Measurements from ENCODE around the gene LRRC28. TPM values are rescaled to one million over a fixed set of nuclear protein-coding genes. Genes with fewer than 3 reads are reported as not detected.

LRRC28 gene
- total RNA-seq, 1 experiment from 2014 or later: 21.4 TPM

- intact Hi-C loops (cut with micrococcal nuclease): no loop called here
- Histone ChIP-seq H3K4me2 (ENCODE audit: low read length) (no peak overlapping the region), H3K9me2 (ENCODE audit: insufficient read depth) (no peaks in the 10 kb centered on the region), H3K79me2 (ENCODE audit: insufficient read depth, low read length) (peaks cover 2% of the 10 kb centered on the region), H4K20me1 (ENCODE audit: insufficient read depth) (no peaks in the 10 kb centered on the region), H3K36me3 (ENCODE audit: control insufficient read depth in 1 of 2, insufficient read depth in 2 of 2, low read length in 2 of 2) (no peaks in the 10 kb centered on the region), H3K9me3 (ENCODE audit: control insufficient read depth in 1 of 2, insufficient read depth in 1 of 2, low read depth in 1 of 2, low read length in 2 of 2) (no peaks in the 10 kb centered on the region), H3K27ac (ENCODE audit: low read depth, low read length) (no peak overlapping the region), H2AFZ (ENCODE audit: low read depth, low read length, poor library complexity, severe bottlenecking) (no peak overlapping the region), H3K4me3 (replicated peaks in 1 of 2; ENCODE audit: low read depth in 1 of 2, low read length in 2 of 2) (no peak overlapping the region), H3K9ac (ENCODE audit: low read length) (no peak overlapping the region), H3K27me3 (ENCODE audit: insufficient read depth, low read length) (no peaks in the 10 kb centered on the region), H3K4me1 (ENCODE audit: control insufficient read depth in 1 of 2, insufficient read depth in 2 of 2, low read length in 2 of 2) (peaks cover 0 to 9% of the 10 kb centered on the region in 2 experiments; a peak in 2 of 4 replicates)
- DNase-seq (ENCODE audit: low read depth, low spot score): no peak
- CTCF ChIA-PET: no interaction called here
- ATAC-seq: no peak
- POLR2A ChIA-PET: no interaction called here
- no TSS peak for BruUV-seq (replicated peaks)
- no peak for TF ChIP-seq EGR1 (IDR thresholded peaks at IDR 0.05; ENCODE audit: low read depth)
- TF ChIP-seq TCF7L2 (IDR thresholded peaks at IDR 0.05; ENCODE audit: borderline replicate concordance, extremely low read depth, insufficient read depth, insufficient read length): no peak
- RAD21 ChIA-PET (ENCODE audit: low non-redundant PET in 1 of 2, low total read pairs in 2 of 2, uncharacterized antibody in 2 of 2, unreplicated experiment in 2 of 2): no interaction called here
These were observed 9.5 kb upstream of the LRRC28 start for GRCh38 chr15:99241752-99242151.

DNA sequence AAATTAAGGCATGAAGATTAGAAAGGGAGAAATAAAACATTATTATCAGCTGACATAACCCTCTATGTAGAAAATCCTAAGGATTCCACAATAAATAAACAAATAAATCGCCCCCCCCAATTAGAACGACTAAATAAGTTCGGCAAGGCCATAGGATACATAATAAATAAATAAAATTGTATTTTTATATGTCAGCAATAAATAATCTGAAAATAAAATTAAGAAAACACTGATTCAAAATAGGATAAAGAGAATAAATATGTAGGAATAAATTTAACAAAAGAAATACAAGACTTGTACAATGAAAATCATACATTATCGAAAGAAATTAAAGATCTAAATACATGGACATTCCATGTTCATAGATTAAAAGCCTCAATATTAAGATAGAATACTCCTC is 7.0 kb upstream of the LRRC28 start:
- Histone ChIP-seq H3K9ac (ENCODE audit: low read length) (no peak overlapping the region), H3K27me3 (ENCODE audit: insufficient read depth, low read length) (no peaks in the 10 kb centered on the region), H3K4me1 (ENCODE audit: control insufficient read depth in 1 of 2, insufficient read depth in 2 of 2, low read length in 2 of 2) (peaks cover 6 to 15% of the 10 kb centered on the region in 2 experiments; a peak in 3 of 4 replicates), H3K27ac (ENCODE audit: low read depth, low read length) (no peak overlapping the region), H2AFZ (ENCODE audit: low read depth, low read length, poor library complexity, severe bottlenecking) (no peak overlapping the region), H3K9me2 (ENCODE audit: insufficient read depth) (no peaks in the 10 kb centered on the region), H3K36me3 (ENCODE audit: control insufficient read depth in 1 of 2, insufficient read depth in 2 of 2, low read length in 2 of 2) (no peaks in the 10 kb centered on the region), H3K4me2 (ENCODE audit: low read length) (no peak overlapping the region), H4K20me1 (ENCODE audit: insufficient read depth) (no peaks in the 10 kb centered on the region), H3K4me3 (replicated peaks in 1 of 2; ENCODE audit: low read depth in 1 of 2, low read length in 2 of 2) (no peak overlapping the region), H3K79me2 (ENCODE audit: insufficient read depth, low read length) (peaks cover 16% of the 10 kb centered on the region), H3K9me3 (ENCODE audit: control insufficient read depth in 1 of 2, insufficient read depth in 1 of 2, low read depth in 1 of 2, low read length in 2 of 2) (no peaks in the 10 kb centered on the region)
- CTCF ChIA-PET: no interaction called here
- ATAC-seq: no peak
- TF ChIP-seq ATF3 (IDR thresholded peaks at IDR 0.05) (no peak), ZNF274 (IDR thresholded peaks at IDR 0.05; ENCODE audit: low read depth, low read length) (no peak), POLR2AphosphoS5 (IDR thresholded peaks at IDR 0.05; ENCODE audit: low read depth, low read length) (no peak), EZH2phosphoT487 (IDR thresholded peaks at IDR 0.05; ENCODE audit: borderline replicate concordance) (no peak), ELF1 (IDR thresholded peaks at IDR 0.05; ENCODE audit: borderline replicate concordance, low read depth) (no peak), SIN3A (IDR thresholded peaks at IDR 0.05; ENCODE audit: low read depth) (no peak), JUND (IDR thresholded peaks at IDR 0.05) (no peak), RAD21 (IDR thresholded peaks at IDR 0.05; ENCODE audit: low read depth) (no peak), POLR2A (IDR thresholded peaks at IDR 0.05; ENCODE audit: borderline replicate concordance, extremely low read depth, insufficient read depth, insufficient read length) (no peak), SRF (IDR thresholded peaks at IDR 0.05; ENCODE audit: low read depth) (no peak), ZFX (IDR thresholded peaks at IDR 0.05) (no peak)
- DNase-seq (ENCODE audit: low read depth, low spot score): no peak
- RAD21 ChIA-PET (ENCODE audit: low non-redundant PET in 1 of 2, low total read pairs in 2 of 2, uncharacterized antibody in 2 of 2, unreplicated experiment in 2 of 2): no interaction called here
- POLR2A ChIA-PET: no interaction called here
- intact Hi-C loops (cut with micrococcal nuclease): no loop called here
- no TSS peak for BruUV-seq (replicated peaks)

Measured in HCT116 (cell line).